Colonic mucosa (tissue), 4 donors: ENCODE results near the gene SETD4. TPM values are rescaled to one million over a fixed set of nuclear protein-coding genes. Genes with fewer than 3 reads are reported as not detected.

Experiments used
- DNase-seq: peaks from one replicate; pipeline ENCODE4 v3.0.0-alpha.2; 2020
- H3K27ac ChIP-seq: fragments of 200-600 bp; one replicate; pipeline ENCODE4 v1.8.0; 2021
- H3K27me3 ChIP-seq: fragments of 200-600 bp; one replicate; pipeline ENCODE4 v1.8.0; 2021
- H3K36me3 ChIP-seq: fragments of 200-600 bp; one replicate; pipeline ENCODE4 v1.8.0; 2021
- H3K4me1 ChIP-seq: fragments of 200-600 bp; one replicate; pipeline ENCODE4 v1.8.0; 2021; ENCODE audit warnings: mild to moderate bottlenecking
- H3K4me3 ChIP-seq: fragments of 200-600 bp; one replicate; pipeline ENCODE4 v1.8.0; 2021
- H3K9ac ChIP-seq, 2 donors: one replicate each; pipeline ENCODE4 v1.7.0; 2013; ENCODE audit warnings: control low read depth in 2 of 2, low read depth in 2 of 2, low read length in 2 of 2
- H3K9me3 ChIP-seq: fragments of 200-600 bp; one replicate; pipeline ENCODE4 v1.8.0; 2021
- intact Hi-C: fragments of 100-400 bp; cut with DNase I; formaldehyde crosslinking; loops from one replicate; pipeline ENCODE4 v1.14.1; 2022
- total RNA-seq, 2 donors: library from RNA; stranded (reverse); fragmentation: NEBNext Ultra II Directional in 1 of 2; extraction: Animal tissue kit (Norgen Biotek cat#: 25700) in 1 of 2; gene quantifications; one replicate each; pipeline ENCODE4 v1.2.1, GENCODE V29; 2021
- TF ChIP-seq, protein P1 (sequence below): fragments of 200-600 bp; IDR thresholded peaks from one replicate; pipeline ENCODE4 v1.8.0; 2022; ENCODE audit warnings: antibody characterized with exemption, mild to moderate bottlenecking
- donor health status: healthy.
- donor health status: DM: no; HTN: no; CAD: no.
- donor health status: DM: no; HTN: no; CAD: no.

SETD4 gene
- total RNA-seq, 2 donors from 2014 or later = 14.7 to 22.7 TPM

DNA sequence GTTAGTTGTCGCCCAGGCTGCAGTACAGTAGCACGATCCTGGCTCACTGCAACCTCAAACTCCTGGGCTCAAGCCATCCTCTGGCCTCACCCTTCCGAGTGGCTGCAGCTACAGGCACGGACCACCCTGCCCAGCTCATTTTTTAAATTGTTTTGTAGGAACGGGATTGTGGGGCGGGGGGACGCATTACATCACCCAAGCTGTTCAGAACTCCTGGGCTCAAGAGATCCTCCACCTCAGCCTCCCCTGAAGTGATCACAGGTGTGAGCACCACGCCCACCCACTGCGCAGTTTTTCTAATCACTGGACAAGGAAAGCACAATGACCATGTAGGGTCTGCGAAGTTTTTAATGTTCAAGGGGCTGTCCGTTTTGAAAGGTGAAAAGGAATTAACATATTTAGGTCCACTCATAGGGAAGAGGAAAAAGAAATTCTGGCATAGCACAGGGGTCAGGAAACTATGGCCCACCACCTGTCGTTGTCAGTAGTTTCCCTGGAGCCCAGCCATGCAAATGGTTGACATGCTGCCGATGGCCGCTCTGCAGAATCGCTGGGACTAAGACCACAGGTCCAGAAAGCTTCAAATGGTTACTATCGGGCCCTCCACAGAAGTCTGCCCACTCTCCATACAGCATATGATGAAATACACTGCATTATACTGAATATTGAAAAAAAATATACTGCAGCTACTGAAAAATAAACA, 26.0 kb downstream of the SETD4 start:
- TF ChIP-seq, protein P1, sequence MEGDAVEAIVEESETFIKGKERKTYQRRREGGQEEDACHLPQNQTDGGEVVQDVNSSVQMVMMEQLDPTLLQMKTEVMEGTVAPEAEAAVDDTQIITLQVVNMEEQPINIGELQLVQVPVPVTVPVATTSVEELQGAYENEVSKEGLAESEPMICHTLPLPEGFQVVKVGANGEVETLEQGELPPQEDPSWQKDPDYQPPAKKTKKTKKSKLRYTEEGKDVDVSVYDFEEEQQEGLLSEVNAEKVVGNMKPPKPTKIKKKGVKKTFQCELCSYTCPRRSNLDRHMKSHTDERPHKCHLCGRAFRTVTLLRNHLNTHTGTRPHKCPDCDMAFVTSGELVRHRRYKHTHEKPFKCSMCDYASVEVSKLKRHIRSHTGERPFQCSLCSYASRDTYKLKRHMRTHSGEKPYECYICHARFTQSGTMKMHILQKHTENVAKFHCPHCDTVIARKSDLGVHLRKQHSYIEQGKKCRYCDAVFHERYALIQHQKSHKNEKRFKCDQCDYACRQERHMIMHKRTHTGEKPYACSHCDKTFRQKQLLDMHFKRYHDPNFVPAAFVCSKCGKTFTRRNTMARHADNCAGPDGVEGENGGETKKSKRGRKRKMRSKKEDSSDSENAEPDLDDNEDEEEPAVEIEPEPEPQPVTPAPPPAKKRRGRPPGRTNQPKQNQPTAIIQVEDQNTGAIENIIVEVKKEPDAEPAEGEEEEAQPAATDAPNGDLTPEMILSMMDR = no peak
- peaks cover 5% of the 10 kb centered on the region for H3K36me3 ChIP-seq
- no peaks in the 10 kb centered on the region for H3K4me1 ChIP-seq
- no peaks in the 10 kb centered on the region for H3K9me3 ChIP-seq
- no peak overlapping the region for H3K9ac ChIP-seq
- DNase-seq = no peak
- intact Hi-C loops = no loop called here
- no peaks in the 10 kb centered on the region for H3K27me3 ChIP-seq
- no peak overlapping the region for H3K27ac ChIP-seq
- H3K4me3 ChIP-seq = no peak overlapping the region

DNA sequence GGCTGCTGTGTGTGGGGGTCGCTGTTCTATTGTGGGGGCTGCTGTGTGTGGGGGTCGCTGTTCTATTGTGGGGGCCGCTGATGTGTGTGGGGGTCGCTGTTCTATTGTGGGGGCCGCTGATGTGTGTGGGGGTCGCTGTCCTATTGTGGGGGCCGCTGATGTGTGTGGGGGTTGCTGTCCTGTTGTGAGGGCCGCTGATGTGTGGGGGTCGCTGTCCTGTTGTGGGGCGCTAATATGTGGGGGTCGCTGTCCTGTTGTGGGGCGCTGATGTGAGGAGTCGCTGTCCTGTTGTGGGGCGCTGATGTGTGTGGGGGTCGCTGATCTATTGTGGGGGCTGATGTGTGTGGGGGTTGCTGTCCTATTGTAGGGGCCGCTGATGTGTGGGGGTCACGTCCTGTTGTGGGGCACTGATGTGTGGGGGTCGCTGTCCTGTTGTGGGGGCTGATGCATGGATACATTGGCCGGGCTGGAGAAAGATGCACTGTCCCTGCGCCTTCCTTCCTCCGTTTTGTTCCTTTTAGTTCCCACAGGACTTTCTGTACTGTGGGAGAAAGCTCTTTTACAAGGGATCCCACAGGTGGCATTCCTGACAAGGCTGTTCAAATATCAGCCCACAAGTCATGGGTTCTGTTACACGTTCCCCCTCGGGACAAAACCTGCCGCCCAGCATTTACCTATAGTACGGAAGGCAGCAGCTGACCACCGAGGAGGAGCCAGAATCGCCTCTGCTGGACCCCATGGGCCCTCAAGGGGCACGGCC, 27.5 kb downstream of the SETD4 start:
- intact Hi-C loops = no loop called here
- TF ChIP-seq, protein P1 = no peak
- H3K4me3 ChIP-seq = no peak overlapping the region
- no peaks in the 10 kb centered on the region for H3K9me3 ChIP-seq
- no peak overlapping the region for H3K9ac ChIP-seq
- peaks cover 5% of the 10 kb centered on the region for H3K36me3 ChIP-seq
- no peak for DNase-seq
- H3K27me3 ChIP-seq = no peaks in the 10 kb centered on the region
- H3K4me1 ChIP-seq = no peaks in the 10 kb centered on the region
- no peak overlapping the region for H3K27ac ChIP-seq

DNA sequence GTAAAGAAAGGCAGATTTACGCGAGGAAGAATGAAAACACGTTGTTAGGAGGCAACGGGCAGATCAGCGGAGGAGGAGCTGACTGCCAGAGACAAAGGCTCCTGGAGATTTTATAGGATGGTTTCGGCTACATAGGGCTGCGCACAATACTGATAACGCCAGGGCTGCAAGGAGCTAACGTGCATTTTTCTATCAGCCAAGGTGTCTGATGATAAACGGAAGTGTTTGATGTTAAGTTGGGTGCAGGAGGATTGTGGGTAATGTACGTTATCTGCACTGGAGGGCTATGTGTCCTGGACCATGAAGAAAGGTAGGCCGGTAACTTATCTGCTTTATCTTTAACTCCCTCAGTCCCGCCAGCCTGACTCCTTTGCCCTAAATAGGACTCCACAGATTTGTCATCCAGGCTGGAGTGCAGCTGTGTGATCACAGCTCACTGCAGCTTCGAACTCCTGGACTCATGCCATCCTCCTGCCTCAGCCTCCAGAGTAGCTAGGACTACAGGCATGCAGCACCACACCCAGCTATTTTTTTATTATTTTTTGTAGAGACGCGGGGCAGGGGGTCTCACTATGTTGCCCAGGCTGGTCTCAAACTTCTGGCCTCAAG, 29.6 kb downstream of the SETD4 start:
- intact Hi-C loops = no loop called here
- H3K36me3 ChIP-seq = no peaks in the 10 kb centered on the region
- DNase-seq = no peak
- H3K27me3 ChIP-seq = no peaks in the 10 kb centered on the region
- TF ChIP-seq, protein P1 = no peak
- no peak overlapping the region for H3K4me3 ChIP-seq
- H3K4me1 ChIP-seq = no peaks in the 10 kb centered on the region
- no peaks in the 10 kb centered on the region for H3K9me3 ChIP-seq
- no peak overlapping the region for H3K27ac ChIP-seq
- no peak overlapping the region for H3K9ac ChIP-seq

DNA sequence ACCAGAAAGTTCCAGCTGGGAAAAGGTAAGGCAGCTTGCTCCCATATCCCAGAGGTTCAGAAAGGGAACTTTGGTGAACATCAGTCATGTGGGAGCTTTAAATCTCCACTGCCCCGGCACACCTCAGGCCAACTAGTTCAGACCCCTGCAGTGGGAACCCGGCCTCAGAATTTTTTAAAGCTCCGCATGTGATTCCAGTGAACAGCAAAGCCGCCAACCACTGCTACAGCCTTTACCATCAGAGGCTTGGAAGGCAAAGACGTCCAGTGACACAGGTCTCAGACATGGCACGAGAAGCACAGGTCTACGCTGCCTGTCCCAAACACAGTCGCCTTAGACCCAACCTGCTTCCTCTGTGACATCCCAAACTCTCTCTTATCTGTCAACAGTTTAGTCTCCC, 31.0 kb downstream of the SETD4 start:
- H3K9me3 ChIP-seq = no peaks in the 10 kb centered on the region

More for the DNA sequence above, 31.0 kb downstream of the SETD4 start:
- no peak for DNase-seq
- H3K9ac ChIP-seq = no peak overlapping the region
- no peak overlapping the region for H3K4me3 ChIP-seq
- no peak overlapping the region for H3K27ac ChIP-seq
- no peaks in the 10 kb centered on the region for H3K27me3 ChIP-seq
- no peaks in the 10 kb centered on the region for H3K36me3 ChIP-seq
- intact Hi-C loops = loop anchor here (10.0 kb wide), 1 partner anchor 1275 kb away; no protein-coding TSS in a partner anchor
- TF ChIP-seq, protein P1 = no peak
- no peaks in the 10 kb centered on the region for H3K4me1 ChIP-seq
